ENCODE data around the gene ZNF189. TPM values are rescaled to one million over a fixed set of nuclear protein-coding genes. Genes with fewer than 3 reads are reported as not detected.

ZNF189 gene
- total and polyA plus RNA-seq, 2 donors (not counting 3 experiments of a cell fraction or from before 2014, with no cell fraction given) = 3.3 to 14.6 TPM

DNA sequence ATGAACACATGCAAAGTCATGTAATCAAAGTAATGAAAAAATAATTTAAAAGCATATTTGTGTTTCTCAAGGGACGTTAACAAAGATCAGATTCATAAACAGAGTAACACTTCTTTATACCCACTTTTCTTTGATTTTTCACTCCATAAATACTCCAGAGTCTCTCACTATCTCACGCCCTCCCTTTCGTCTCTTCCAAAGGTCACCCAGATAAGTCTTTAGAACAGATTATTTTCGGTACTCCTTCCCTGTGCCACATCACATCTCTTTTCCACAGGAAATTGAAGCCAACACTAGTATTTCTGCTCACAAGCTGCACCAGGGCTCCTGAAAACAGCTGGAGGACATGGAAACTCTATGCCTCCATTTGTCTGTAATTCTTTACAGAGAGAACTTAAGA lies 52.3 kb downstream of the ZNF189 start:
- intact Hi-C loops (cut with micrococcal nuclease) = no loop called here
- CTCF ChIA-PET = interaction anchor here (0.6 to 1.4 kb wide), 2 partner anchors 62 to 79 kb away, joined by 3 read pairs; no protein-coding TSS in a partner anchor

More for the DNA sequence above, 52.3 kb downstream of the ZNF189 start:
- Histone ChIP-seq H3K27ac (ENCODE audit: insufficient read depth, low read depth, low read length) (no peak overlapping the region), H3K9ac (replicated peaks; ENCODE audit: extremely low read depth, insufficient read depth, low read length) (no peak overlapping the region), H3K4me3 (replicated peaks in 1 of 3; ENCODE audit: insufficient read depth in 1 of 3, low read depth in 1 of 3, low read length in 3 of 3) (no peak overlapping the region), H3K9me3 (replicated peaks; ENCODE audit: control insufficient read depth, insufficient read depth, low read length) (no peaks in the 10 kb centered on the region), H2AFZ (ENCODE audit: low read depth, low read length) (no peak overlapping the region), H3K9me1 (replicated peaks; ENCODE audit: control insufficient read depth, extremely low read depth, insufficient read depth, low read length) (no peaks in the 10 kb centered on the region), H3K27me3 (ENCODE audit: control insufficient read depth in 2 of 2, insufficient read depth in 2 of 2, low read length in 2 of 2) (peaks cover 7 to 9% of the 10 kb centered on the region in 2 experiments), H4K20me1 (replicated peaks; ENCODE audit: control insufficient read depth, extremely low read depth, insufficient read depth, low read length) (no peaks in the 10 kb centered on the region), H3K79me2 (ENCODE audit: control insufficient read depth, insufficient read depth, low read length) (no peaks in the 10 kb centered on the region), H3K4me1 (ENCODE audit: control insufficient read depth, extremely low read depth, insufficient read depth, low read length) (no peaks in the 10 kb centered on the region), H3K36me3 (ENCODE audit: control insufficient read depth in 2 of 2, extremely low read depth in 1 of 2, insufficient read depth in 2 of 2, low read length in 2 of 2) (no peaks in the 10 kb centered on the region), H3K4me2 (ENCODE audit: insufficient read depth, low read length) (no peak overlapping the region)
- BruUV-seq (replicated peaks) = no TSS peak
- FAIRE-seq (no peak), DNase-seq (ENCODE audit: low read depth, low spot score) (no peak)
- dilution Hi-C loops (cut with MboI; ENCODE audit: extremely low pct_ligation_motif_present, low sequenced_read_pairs) = no loop called here
- POLR2A ChIA-PET = no interaction called here
- TF ChIP-seq, protein P1, sequence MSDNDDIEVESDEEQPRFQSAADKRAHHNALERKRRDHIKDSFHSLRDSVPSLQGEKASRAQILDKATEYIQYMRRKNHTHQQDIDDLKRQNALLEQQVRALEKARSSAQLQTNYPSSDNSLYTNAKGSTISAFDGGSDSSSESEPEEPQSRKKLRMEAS (IDR thresholded peaks at IDR 0.05; ENCODE audit: insufficient read depth, insufficient read length) = no peak
- TF ChIP-seq, protein P2, sequence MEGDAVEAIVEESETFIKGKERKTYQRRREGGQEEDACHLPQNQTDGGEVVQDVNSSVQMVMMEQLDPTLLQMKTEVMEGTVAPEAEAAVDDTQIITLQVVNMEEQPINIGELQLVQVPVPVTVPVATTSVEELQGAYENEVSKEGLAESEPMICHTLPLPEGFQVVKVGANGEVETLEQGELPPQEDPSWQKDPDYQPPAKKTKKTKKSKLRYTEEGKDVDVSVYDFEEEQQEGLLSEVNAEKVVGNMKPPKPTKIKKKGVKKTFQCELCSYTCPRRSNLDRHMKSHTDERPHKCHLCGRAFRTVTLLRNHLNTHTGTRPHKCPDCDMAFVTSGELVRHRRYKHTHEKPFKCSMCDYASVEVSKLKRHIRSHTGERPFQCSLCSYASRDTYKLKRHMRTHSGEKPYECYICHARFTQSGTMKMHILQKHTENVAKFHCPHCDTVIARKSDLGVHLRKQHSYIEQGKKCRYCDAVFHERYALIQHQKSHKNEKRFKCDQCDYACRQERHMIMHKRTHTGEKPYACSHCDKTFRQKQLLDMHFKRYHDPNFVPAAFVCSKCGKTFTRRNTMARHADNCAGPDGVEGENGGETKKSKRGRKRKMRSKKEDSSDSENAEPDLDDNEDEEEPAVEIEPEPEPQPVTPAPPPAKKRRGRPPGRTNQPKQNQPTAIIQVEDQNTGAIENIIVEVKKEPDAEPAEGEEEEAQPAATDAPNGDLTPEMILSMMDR (IDR thresholded peaks at IDR 0.05; ENCODE audit: extremely low read depth in 1 of 2, insufficient read depth in 1 of 2, low read depth in 1 of 2, low read length in 2 of 2) = no peak
- TF ChIP-seq GATA2 (IDR thresholded peaks at IDR 0.05; ENCODE audit: insufficient read depth, insufficient read length, low read depth, low read length) (no peak), FOS (IDR thresholded peaks at IDR 0.05; ENCODE audit: borderline replicate concordance, insufficient read depth, low read length) (no peak), POLR2A (IDR thresholded peaks at IDR 0.05; ENCODE audit: low read depth, low read length) (no peak), EZH2 (IDR thresholded peaks at IDR 0.05; ENCODE audit: borderline replicate concordance, low read depth, low read length, severe bottlenecking) (no peak), POLR2AphosphoS5 (IDR thresholded peaks at IDR 0.05; ENCODE audit: insufficient read depth, low read depth, low read length) (no peak), JUN (IDR thresholded peaks at IDR 0.05; ENCODE audit: borderline replicate concordance, insufficient read depth, insufficient read length, low read depth) (no peak), MYC (IDR thresholded peaks at IDR 0.05; ENCODE audit: low read depth, low read length) (no peak)

All from endothelial cell of umbilical vein (primary cell).